ENCODE results near the gene PDCD4.

GRCh38 chr10:110912374-110912773, 40.6 kb downstream of the PDCD4 start:
- no peak for TF ChIP-seq CTCF (IDR thresholded peaks at IDR 0.05; ENCODE audit: insufficient read depth, low read depth, low read length)
- TF ChIP-seq EZH2 (IDR thresholded peaks at IDR 0.05; ENCODE audit: insufficient read depth, low read length): no peak

Measured in astrocyte (in vitro differentiated cells and primary cell).